NCI-H2029 treated with DMSO at 0.1 percent for 48 hours (cell line): ENCODE results near the gene RNASEH1.

Source experiments
- DNase-seq: peaks from one replicate; lab custom pipeline; 2025; lab: John Stamatoyannopoulos, UW

Gene RNASEH1

DNA sequence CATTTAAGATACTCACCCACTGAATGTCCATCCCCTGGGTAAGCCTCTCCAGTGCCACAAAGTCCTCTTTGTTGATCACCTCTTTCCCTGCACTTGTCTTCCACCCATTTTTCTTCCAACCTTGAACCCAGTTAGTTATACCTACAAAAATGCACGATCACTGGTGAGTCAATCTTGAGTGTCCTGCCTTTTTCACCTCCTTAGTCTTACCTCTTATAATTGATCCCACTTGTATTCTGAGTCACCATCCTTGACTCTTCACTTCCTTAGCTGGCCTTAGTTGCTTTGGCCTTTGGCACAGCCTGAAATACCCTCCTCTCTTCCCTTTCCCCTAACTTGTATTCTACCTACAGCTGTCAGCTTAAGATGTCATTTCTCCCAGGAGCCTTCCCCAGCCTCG lies 10.2 kb downstream of the RNASEH1 start:
- DNase-seq: no peak

DNA sequence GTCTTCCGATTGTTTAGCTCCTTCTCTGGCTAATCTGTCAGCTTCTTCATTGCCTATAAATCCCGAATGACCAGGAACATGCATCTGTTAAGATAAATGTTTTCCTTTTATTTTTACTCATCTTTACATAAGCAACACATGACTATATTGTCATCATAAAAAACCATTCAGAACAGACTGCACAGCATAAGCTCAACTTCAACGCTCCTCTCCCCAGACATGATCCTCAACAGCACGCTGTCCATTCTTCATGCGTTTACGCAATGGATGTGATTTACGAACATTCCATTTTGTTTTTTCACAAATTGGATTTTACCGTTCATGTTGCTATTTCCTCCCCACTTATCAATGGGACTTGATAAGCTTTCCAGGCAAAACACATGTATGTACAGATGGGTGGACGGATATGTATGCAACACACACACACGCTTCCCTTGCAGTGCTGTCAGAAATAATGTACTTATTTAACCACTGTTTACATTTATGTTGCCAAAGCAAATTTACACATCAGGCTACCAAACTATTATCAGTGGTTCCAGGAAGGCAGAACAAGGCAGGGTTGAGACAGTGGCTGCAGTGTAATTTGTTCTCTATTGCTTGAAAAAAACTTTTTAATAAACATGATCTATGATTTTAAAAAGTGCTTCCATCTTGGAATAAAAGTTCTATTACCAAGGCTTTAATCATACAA lies 12.2 kb downstream of the RNASEH1 start:
- no peak for DNase-seq

DNA sequence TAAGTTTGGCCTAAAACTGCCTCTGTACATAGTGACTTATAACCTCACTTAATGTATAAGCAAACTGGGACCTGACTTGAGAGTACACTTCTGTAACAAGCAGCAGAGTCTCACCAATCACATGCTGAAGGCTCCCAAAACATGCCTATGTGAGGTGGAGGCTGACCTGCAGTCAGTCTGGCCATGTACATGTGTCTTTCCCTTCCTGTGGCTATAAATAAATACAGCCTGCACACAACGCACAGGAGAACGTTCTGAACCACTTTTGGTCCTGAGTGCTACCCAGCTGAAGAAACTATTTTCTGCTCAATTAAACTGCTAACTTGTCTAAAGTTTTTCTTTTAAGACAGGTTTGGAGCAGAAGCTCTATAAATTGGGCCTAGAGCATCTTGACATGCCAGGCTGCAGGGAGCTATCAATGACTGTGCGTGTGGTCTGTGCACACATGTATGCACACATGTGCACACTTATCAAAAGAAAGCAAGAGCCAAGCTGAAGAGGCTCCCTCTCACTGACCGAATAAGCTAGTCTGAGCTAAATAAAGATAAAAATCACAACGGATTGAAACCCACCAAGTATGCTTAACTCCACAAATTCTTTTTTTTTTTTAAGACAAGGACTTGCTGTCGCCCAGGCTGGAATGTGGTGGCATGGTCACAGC lies 15.0 kb downstream of the RNASEH1 start:
- no peak for DNase-seq

DNA sequence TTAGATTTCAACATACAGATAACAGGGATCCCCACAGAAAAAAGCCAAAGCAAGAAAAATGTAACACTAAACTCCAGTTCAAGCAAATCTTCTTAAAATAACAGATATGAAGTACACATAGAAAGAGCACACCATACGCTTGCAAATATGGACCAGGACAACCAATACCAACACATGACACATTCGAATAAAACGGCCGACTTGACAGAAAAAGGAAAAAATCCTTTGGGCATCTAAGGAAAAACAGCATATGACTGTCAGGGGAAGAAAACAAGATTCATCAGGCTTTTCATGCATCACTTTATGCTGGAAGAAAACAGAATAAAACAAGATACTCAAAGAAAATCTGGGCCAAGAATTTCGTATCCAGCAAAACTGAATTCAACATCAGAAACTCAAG lies 16.0 kb downstream of the RNASEH1 start:
- no peak for DNase-seq

DNA sequence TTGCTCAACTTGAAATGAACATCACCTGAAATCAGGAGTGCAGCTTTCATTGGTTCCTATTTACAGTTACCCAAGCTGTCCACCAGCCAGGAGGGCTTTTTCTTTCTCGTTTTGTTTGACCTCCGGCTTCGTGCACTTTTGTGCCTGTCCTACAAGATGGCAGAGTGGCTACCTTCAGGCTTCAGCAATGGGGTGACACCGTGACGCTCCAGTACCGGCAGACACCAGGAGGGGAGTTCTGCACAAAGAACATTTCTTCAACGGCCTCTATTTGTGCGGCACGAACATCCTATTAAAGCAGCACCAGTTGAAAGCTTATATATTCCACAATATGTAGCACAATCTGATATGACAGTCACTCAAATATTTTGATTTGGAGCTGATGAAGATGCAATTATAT lies 18.3 kb downstream of the RNASEH1 start:
- DNase-seq: no peak

DNA sequence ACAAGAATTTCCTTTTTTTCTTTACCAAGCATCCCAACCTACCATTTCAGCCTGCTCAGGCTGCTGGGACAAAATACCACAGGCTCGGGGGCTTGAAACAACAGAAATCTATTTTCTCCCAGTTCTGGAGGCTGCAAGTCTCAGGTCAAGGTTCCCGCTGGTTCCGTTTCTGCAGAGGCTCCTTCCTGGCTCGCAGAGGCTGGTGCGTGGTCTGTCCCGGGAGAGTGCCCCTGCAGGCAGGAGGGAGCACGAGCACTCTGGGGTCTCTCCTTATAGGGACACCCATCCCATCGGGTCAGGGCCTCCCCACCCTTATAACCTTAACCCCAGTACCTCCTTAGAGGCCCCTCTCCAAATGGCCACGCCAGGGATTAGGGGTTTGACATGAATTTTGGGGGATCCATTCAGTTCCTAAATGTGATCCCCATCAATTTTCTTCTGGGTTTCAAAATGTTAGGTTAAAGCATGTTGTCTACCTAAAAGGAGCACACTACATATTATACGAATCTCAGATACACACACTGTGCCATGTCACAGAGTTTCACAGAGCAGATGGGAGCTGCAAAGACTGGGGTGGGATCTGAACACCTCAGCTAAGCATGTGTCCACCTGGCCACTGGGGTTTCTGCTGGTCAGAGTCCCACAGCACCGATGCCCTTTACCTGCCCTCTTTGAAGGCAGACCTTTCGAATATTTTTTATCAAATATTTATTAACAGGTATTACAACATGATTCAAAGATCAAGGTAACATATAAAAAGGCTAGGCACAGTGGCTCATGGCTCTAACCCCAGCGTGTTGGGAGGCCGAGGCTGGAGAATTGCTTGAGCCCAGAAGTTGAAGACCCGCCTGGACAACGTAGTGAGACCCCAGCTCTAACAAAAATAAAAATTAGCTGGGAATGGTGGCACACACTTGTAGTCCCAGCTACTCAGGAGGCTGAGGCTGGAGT lies 21.2 kb downstream of the RNASEH1 start:
- DNase-seq: no peak

DNA sequence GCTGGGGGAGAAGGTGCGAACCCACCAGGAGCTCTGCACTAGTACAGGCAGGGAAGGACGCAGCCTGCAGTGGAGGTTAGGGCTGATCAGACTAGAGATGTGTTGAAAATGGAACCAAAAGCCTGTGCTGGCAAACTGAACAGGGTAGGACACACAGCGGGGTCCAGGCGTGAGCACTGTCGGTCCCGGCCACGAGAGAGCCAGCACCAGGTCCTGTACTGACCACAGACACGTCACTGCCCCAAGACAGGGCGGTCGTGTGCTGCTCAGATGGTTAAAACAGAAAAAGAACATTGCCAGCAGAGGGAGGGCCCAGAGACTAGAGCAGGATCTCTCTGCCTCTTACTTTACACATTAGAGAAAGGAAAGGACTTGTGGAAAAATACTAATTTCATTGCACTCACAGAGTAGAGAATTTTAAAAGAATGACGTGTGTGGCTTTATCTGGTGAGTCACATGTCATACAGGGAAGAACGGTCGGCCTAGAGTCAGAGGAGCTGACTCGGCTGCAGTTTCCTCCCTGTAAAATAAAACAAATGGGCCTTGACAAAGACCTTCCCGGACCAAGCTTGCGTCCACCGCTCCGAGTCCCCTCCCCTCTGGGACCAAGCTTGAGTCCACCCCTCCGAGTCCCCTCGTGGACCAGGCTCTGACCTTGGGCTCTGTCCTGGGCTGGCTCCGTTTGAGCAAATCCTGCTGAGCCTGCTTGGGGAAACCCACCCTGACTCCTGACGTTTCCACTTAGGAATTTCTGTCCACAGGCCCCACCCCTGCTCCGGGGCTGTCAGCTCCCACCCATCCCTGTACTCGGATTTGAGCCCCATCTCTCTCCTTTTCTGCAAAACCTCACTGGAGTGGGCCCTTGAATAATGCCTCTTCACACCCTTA lies 22.1 kb downstream of the RNASEH1 start:
- no peak for DNase-seq

DNA sequence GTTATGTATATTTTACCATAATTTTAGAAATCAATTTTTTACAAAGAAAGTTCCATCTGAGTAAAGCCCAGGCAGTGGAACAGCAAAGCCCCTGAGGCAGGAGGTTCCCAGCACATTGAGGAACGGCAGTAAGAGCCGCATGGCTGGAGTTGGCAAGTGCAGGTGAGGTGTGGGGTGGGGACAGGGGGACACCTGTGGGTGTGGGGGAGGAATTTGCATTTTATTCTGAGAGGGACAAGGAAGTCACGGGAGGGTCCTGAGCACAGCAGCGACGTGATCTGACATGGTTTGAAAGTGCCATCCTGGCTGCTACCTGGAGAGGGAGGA lies 22.7 kb downstream of the RNASEH1 start:
- DNase-seq: no peak

DNA sequence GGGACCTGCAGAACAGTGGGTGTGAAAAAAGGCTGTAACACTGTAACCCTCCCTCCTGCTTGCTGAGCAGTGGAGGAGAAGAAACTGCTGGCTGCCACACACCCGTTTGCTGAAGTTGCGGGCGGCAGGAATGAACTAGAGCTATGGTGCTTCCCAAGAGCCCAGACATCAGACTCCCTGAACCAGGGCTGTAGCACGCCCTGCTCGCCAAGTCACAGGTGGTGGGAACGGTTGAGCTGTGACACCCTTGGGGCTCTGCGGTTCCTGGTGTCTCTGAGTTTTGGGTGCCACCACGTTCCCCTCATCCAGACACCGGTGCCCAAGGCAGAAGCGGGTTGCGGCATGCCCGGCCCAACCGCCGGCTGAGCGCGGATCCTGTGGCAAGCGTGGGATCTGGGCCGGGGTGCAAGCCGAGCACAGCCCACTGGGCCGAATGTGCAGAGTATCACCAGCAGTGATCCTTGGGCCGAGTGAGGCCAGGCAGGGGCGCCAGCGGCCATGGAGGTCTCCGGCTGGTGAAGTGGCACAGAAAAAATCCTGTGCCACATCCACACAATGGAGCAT lies 23.8 kb downstream of the RNASEH1 start:
- DNase-seq: no peak

DNA sequence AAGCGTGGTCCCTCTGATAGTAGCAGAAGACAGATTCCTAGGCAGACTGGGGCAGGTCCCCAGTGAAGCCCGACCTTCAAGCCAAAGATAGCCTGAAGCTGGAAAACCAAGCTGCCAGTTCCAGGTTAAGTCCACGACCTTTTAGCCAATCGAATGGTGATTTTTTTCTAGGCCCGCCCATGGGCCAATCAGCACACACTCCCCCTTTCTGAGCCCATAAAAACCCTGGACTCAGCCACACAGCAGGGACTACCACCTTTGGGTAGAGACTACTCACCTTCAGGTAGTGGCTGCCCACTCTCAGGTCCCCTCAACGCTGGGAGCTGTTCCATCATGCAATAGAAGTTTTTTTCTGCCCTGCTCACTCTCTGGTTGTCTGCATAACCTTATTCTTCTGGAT lies 24.3 kb downstream of the RNASEH1 start:
- no peak for DNase-seq

DNA sequence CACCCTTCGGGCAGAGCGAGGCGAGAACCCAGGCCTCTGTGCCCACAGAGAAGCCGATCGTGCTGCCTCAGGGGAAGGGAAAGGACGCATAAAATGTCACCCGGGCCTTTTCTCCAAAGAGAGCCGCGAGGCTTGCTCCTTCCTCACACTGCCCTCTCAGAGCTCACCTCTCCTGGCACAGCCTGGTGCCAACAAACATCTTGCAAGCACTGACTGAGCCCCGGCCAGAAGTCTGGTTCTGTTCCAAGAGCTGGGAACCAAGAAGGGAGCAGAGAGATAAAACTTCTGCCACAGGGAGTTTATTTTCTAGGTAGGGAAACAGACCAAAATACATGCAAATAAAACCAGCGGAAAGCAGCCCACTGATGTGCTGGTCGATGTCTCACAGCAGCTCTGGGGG lies 25.2 kb downstream of the RNASEH1 start:
- DNase-seq: no peak

DNA sequence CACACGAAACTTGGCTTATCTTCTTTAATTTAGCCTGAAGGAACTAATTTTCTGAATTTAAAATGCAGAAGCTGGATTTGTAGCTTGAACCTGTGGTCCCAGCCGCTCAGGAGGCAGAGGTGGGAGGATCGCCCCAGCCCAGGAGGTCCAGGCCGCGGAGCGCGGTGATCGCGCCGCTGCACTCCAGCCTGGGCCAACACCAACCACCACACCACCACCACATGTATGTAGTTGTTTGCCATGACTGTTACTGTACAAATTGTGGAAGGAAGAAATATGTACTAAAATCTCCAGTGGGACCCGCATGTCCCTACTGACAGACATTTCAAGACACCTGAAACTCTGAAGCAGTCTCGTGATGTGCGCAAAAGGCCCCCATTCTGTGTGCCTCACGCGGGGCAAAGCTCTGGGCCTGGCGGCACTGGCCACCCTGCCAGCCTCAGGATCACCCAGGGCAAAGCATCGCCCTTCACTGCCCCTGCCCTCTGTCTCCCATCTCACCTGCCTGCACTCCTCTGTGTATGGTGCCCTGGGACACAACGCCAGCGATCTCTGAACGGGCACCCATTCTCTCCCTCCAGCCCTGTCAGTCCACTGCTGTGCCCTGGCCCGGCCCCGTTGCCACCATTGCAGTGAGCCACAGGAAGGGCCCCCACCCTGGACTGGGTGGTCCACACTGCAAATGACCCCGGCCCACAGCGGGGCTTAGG lies 28.7 kb downstream of the RNASEH1 start:
- DNase-seq: no peak

DNA sequence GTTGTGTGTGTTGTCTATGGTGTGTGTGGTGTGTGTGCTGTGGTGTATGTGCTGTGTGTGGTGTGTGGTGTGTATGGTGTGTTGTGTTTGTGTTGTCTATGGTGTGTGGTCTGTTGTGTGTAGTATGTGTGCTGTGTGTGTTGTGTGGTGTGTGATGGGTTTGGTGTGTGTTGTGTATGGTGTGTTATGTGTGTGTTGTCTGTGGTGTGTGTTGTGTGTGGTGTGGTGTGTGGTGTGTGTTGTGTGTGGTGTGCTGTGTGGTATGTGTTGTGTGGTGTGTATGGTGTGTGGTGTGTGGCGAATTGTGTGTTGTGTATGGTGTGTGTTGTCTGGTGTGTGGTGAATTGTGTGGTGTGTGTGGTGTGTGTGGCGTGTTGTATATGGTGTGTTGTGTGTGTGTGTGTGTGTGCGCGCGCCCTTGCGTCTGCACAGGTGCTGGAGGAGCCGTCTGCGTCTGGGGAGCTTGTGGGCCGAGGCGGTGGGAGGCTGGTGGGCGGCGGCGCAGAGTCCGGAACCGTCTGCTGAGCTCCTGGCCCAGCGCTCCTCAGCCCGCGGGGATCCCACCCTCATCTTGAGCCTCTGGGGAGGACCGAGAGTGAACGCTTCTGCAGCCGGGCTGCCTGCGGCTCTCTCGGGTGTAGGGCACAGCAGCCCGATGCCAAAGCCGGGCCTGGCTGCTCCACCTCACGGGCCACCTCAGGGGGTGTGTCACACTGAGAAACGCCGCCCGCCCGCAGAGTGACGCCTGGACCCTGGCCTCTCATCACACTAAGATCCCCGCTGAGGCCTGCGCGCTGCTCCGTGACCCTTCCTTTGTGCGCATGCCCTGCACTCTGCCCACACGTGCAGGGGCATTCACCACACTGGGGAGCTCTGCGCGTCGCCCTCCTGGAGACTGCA lies 30.0 kb downstream of the RNASEH1 start:
- DNase-seq: no peak

DNA sequence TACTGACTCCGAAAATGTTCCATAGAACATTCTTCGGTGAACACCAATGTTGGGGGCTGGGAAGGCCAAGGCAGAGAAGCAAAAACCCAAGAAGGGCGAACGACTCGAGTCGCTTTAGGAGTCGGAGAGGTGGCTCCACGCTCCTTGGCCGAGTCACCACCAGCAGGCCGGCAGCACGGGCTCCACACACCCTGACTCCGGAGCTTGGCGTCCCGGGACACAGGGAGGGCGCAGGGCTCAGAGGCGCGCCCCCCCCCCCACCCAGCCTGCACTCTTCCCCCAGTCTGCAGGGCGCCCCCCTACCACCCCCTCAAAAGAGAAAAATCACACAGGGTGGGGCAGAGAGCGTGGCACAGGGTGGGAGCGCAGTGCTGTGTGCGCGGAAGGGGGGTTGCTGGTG lies 31.3 kb downstream of the RNASEH1 start:
- DNase-seq: no peak

DNA sequence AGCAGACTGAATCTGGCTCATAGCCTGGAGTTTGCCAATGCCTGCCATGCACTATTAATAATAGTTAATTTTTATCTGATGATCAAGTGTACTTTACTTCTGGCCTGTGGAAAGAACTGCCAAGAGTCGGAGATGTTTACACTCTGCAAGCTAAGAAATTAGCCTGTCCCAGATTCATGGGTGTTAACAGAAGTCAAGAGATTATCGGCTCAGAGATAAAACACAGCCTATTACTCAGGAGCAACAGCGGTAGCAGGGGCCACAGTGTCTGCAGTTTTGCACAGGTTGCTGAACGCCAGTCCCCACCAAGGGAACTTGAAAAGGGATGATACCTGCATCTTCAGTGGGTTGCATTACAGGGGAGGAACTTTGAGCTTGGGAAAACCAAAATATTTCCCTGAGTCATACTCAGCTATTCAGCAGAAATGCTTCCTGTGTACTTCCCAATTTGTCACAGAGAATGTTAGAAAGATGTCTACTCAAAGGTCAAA lies 34.5 kb downstream of the RNASEH1 start:
- no peak for DNase-seq

DNA sequence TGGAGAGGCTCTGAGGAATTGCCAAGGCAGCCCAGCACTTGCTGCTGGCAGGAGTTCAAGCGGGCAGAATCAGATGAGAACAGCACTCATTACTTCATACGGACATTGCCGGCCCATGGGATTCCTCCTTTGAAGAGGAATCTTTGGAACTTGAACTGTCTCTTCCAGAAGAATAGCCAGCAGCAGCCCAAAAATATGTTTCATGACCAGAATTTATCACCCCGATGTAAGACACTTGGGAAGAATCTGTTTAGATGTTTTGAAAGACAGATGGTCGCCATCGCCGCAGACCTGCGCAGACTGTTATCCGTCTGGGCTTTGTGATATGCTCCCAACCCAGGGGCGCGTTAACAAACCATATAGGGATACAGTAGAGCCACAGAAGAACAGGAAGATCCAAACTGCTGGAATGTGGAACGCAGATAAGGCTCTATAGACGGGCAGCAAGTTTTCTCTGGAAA lies 35.1 kb downstream of the RNASEH1 start:
- DNase-seq: no peak

DNA sequence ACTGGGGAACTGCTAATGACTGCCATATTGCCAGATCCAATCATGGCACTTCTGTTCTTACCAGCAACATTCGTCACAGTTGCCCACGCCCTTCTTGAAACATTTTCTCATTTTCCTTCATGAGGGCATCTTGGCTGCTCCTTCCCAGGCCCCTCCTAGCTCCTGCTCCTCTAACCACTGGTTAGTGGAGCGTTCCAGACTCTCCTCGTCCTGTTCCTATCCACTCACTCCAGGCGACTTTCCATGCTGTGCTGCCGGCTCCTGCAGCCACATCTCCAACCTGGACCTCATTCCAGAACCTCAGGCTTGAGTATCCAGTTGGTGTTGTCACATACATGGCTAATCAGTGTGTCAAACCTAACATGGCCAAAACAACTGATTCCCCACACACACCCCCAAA lies 37.5 kb downstream of the RNASEH1 start:
- DNase-seq: no peak

DNA sequence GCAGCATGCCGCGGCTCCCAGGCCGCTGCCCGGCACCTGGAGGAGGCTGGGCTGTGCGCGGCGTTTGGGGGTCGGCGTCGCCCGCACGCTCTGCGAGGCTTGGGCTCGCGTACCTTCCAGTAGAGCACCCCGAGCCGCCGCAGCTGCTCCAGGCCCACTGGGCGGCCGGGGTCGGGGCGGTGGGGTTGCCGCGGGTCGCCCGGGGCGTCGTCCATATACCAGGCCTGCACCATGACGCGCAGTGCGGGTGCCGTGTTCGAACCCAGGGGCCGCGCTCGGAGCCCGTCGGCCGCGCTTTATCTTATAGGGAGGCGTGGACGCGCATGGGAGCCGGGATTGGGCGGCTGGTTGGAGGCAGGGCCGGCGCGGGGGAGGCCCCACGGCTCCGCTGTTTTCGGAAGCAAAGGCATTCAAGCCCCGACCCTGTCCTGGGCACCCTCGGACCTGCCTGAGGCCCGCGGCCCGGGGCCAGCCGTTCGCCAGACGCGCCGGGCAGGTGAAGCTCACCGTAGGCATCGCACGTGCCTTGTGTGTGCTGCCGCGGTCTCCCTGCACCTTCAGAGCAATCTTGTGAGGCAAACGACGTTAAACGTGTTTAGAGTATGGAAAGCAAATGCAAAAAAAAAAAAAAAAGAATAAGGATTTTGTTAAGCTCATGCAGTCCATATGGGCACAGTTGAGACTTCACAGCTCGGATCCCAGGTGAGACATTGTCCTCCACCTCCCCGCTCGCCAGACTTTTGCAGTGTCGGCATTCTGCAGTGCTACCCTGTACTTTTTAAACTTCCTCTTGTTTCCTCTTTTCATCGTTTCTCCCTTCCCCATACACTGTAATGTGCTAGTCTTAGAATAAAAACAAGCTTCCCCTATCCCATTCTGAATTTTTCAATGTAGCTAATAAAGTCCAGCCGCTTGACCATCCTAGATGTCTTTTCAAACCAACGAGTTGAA lies 38.6 kb downstream of the RNASEH1 start, which contains the start of gene ADI1:
ADI1 (minus strand) TSS at position 277 of the 951 bp plus-strand sequence; CDS start at position 233, 44 bp downstream.
- peak; percentile 10 for DNase-seq
